Right forelimb (tissue), 1 donor: Measurements from ENCODE around the gene DCLK2.

Experiments used
- DNase-seq: peaks from one replicate; pipeline ENCODE4 v3.0.0-alpha.2; 2018

Gene DCLK2

DNA sequence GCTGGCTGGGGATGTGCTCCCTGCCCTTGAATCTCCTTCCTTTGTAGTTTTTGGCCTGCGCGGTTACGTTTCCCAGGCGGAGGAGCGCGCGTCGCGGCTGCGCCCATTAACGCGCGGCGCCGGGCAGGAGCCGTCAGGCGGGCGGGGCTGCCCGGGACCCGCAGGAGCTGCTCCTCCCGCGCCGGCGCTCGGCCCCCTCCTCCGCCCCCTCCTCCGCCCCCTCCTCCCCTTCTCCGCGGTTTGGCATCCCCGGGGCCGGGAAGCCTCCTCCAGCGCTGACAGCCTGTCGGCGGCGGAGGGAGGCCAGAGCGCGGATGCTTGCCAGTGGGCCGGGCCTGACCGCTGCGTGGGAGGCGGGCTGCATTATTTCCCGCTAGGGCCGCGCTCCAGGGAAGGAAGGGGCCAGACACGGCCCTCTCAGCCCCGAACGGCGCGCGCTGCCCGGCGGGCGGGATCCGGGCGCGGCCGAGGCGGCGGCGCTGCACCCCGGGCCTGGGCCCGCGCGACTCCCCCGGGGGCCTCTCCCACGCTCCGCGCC, at the start of gene DCLK2:
Gene DCLK2, plus strand, starts transcription at position 405 of the 538 bp plus-strand sequence. CDS start 583 bp downstream, outside the sequence.
- DNase-seq: peak; percentile 92

DNA sequence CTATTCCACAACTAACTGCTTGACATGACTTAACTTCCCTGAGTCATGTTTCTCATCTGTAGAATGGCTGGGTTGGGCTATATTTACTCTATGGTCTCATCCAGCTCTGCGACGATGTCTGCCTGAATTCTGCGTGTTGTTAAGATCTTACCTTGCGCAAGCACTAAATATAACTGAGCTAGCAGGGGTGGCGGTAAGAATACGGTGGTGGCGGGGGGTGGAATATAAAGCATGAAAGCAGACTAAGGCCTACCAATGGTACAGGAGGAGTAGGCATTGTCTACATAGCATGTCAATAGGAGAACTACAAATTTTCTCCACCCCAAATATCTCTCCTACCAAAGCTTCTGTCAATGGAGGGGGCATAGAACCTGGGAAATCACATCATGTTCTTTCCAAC, 45.7 kb upstream of the DCLK2 start:
- no peak for DNase-seq

DNA sequence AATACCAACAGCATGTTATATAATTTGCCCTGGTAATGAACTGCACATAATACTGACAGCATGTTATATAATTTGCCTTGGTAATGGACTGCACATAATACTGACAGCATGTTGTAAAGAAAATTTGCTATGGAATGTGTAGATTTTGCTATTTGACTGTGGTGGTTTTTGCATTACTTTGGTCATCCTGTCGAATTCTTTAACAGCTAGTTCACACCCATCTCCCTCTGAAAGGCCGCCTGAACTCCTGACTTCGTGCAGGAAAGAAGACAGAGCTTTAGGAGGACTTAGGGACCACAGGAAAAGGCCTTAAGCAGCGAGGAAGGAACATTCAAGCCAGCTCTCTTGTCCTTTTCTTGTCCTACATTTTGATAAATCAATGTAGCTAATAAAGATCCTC, 45.2 kb upstream of the DCLK2 start:
- DNase-seq: no peak

DNA sequence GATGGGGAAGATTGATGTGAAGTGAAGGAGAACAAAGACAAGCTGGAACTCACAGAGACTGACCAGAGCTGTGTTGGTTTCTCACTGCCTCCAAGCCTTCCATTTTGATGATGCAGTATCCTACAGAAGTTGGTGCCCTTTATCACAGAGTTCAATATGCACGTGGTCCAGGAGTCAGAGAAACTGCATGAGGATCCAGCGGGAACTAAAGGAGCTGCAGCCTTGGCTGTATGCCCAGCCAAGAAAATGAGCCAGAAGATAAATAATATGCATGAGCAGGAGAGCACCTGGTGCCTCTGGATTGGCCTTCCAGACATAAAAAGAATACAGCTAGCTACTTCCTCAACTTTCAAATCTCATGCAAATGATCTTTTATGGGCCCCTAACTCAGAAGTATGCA, 44.3 kb upstream of the DCLK2 start:
- DNase-seq: no peak

DNA sequence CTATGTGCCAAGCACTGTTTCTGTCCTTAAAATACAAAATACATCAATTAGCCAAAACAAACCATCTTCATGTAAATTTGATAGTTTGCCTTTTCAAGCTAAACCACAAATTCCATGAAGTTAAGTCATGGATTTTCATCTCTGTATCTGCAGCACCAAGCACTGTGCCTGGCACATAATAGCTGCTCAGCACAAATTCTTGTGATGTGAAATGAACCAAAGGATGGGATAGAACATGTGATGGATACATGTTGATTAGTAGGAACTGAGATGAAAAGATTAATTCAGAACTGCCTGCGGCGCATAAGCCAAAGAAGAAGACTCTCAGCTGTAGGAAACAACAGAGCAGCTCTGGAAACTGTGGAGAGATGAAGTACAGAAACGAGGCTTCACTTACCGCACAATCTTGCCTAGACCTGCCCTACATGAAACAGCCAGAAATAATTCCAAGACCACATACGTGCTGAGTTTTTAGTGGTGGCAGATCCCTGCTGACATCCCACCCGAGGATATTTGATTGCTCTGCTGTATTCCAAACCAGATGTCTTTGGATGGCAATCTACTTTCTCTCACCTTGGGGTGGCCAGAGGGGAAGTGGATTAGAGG, 40.9 kb upstream of the DCLK2 start:
- no peak for DNase-seq

DNA sequence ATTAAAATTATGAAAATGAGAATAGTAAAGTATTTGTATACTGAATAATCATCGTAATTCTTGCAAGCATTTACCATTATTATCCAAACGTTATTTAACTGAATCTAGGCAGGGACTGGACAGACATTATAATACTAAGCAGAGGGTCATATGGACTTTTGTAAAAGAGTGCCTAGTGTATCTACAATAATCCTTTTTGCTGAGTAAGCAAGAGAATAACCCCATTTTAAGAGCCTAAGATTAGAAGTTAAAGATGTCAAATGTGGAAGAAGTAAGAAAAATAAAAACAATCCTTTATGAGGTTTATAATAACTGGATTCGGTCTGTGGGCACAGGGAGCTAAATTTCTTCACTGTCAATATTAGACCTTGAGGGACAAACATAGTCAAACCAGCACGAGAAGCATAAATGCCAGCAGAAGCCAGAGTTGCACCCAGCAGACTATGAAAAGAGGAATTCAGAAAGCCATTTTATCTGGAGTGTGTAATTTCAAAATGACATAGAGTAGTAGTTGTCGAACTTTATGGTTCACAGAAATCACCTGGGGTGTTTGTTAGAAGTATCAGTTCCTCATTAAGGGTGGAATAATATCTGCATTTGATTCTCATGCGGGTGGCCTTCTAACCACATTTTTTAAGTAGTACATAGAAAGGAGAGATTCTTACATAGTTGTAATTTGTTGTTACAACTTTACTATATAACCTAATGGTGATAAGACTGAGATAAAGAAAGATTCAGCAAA, 39.7 kb upstream of the DCLK2 start:
- DNase-seq: no peak

DNA sequence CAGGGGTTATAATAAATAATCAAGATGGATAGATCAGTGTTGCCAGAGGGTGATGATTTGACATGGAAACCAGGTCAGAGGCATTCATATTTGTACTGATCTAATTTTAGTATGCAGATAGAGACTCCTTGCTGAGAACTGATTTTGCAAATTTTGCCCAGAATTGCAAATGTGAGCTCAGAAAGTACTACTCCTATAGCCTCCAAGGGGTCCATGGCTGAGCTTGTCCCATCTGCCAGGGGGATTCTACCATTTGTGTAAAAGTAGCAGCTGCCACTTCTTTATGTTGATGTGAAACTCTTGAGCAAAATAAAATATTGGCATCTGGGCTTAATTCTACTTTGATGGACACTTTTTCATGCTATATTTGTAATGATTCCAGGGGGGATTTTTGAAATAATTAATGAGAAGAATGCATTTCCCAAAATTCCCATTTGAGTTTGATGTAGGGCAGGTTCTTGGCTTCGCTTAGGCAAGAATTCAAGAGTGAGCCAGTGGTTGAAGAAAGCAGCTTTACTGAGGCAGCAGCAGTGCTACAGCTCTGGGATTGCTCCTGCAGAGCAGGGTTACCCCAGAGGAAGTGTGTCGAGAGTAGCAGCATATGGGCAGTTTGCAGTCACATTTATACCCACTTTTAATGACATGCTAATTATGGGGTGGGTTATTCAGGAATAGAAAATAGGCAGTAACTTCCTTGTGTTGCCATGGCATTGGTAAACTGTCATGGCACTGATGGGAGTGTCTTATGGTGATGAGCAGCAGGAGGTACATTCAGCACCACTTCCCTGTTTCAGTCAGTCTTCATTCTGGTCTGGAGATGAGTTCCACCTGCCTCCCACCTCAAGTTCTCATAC, 38.7 kb upstream of the DCLK2 start:
- DNase-seq: no peak

DNA sequence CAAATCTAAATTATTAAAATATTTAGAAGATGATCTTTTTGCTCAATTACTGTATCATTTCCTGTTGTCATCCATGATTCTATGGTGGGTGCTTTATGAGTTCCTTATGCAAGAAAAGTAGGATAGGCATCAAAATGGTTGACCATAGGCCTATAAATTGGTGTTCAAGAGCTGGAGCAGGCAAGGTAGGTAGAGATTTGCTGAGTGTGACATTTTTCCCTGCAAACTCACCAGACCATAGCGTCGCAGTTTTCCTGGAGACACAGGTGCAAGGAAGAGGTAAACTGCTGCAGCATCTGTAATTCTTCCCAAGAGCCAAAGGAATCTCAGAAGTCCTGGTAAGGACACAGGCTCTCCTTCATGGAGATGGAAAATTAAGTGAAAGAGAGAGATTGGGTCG, 33.7 kb upstream of the DCLK2 start:
- DNase-seq: no peak

DNA sequence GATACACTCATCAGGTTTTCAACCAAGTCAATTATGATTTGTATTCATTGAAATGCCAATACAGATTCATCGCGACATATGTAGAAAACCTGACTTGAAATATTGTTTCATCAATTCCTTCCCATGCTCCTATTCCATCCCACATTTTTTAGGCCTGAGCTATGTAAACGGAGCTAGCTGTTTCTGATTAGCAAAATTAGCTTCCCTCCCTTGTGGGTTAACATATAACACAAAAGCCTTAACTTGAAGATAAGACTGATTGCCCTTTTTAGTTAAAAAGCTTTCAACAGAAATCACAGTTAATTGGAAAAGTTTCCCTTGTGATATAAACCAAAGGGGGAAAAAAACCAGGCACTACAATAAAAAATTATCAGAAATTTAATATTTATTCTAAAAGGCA, 32.8 kb upstream of the DCLK2 start:
- DNase-seq: no peak

DNA sequence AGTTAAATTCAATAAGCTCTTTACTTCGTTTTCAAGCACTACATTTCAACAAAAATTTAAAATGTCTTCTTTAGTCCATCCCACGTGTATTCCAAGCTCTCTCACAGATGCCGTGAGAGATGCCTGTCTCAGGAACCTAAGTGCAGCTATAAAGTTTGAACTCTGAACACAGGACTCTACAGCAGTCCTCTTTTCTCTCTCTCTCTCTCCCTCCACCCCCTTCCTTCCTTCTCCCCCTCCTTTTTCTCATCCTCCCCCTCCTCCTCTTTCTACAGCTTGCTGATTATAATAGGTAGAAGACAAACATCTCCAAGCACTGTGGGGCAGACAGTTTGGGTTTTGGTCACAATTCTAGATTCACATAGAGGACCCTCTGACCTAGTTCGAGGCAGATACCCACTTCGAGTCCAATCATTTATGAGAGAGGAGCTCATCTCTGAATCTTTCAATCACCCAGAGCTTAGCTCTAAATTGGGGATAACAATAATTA, 31.5 kb upstream of the DCLK2 start:
- DNase-seq: no peak

DNA sequence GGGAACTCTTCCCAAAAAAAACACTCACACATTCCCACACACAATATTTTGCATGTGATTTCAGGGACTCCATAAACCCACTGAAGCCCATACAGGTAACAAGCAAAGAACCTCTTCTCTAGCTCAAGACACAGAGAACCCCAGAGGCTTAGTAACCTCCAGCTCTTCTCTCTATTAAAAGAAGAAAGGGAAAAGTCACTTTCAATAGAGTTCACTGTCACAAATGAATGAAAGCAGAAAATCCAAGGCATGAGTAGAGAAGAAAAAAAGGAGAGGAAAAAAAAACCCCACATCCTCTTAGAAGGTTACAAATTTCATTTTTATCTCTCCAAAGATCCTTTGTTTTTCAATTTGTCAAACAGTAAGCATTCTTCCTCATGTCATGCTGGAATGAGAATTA, 30.7 kb upstream of the DCLK2 start:
- DNase-seq: no peak

DNA sequence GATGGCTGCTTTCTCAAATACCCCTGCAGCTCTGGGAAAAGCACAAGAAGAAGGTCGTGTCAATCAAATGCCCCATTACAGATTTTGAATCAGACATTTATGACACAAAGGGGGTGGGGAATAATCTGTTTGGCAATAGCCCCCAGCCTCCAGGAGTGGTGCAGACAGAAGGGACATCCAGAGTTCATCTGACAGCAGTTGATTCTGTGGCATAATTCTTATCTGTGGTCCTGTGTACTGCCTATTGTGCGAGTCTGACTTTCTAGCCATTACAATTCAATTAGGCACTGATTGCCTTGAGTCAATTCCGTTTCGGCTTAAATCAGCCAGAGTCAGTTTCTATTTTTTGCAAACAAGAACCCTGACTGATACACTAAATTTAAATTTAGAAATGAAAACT, 28.6 kb upstream of the DCLK2 start:
- no peak for DNase-seq

DNA sequence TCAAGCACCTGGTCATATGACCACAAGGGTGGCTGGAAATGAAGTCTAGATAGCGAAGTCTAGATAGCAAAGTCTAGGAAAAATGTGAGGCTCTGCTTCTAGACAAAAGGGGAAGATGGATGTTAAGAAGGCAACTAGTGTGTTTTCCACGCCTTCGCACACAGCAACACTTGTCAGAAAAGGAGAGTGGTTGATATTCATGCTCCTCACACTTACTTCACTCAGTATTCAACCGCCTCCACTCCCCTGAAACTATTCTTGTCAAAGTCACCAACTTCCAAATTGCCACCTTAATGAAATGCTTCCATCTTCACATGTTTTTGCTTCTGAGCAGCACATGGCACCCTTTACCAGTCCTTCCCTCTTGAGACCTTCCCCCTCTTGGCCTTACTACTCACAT, 27.7 kb upstream of the DCLK2 start:
- DNase-seq: no peak

DNA sequence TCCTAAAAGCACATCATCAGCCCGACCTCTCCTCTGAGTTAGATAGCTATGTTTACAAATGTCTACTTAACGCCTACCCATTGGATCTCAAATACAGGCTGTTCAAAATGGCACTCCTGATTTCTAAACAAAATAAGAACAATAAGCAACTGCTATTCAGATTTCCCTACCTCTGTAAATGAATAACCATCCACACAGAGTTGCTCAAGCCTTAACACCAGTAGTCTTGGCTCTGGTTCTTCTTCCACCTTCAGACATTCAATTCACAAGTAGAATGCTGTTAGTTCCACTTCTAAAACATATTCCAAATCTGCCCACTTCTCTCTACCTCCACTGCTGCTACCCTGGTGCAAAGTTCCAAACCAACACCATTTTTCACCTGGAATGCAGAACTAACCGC, 27.1 kb upstream of the DCLK2 start:
- no peak for DNase-seq

DNA sequence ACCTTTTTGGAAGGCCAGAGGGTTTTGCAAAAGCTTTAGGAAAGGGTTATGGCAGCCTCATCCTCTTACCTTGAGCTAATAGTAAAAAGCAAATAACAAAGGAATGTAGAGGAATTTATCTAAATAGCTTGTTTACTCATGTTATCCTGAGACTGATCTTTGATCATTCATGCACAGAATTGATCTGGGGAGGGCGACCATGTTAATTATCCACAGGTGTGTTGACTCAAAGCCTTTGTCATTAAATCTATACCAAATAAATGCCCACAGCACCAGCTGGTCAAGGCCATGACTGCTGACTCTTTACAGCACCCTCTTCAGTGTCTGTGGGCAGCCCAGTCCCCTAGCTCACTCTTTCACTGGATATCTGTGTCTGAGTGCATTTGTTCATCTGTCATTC, 22.8 kb upstream of the DCLK2 start:
- no peak for DNase-seq

DNA sequence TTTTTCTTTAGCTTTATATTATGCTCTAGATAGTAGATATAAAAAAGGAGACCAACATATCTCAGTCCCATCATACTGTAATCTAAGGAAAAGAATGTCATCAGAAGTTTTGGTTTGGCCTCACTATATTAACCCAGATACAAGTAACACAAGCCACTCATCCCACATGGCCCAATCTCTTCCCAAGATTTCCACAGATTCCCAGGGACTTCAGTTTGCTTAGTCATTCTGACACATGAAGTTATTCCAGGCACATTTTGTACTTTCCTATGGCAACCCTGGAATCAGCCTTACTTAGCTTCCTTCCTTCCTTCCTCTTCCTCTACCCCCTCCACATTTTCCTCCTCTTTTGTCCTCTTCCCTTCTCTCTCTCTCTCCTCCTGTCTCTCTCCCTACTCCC, 21.7 kb upstream of the DCLK2 start:
- DNase-seq: no peak

DNA sequence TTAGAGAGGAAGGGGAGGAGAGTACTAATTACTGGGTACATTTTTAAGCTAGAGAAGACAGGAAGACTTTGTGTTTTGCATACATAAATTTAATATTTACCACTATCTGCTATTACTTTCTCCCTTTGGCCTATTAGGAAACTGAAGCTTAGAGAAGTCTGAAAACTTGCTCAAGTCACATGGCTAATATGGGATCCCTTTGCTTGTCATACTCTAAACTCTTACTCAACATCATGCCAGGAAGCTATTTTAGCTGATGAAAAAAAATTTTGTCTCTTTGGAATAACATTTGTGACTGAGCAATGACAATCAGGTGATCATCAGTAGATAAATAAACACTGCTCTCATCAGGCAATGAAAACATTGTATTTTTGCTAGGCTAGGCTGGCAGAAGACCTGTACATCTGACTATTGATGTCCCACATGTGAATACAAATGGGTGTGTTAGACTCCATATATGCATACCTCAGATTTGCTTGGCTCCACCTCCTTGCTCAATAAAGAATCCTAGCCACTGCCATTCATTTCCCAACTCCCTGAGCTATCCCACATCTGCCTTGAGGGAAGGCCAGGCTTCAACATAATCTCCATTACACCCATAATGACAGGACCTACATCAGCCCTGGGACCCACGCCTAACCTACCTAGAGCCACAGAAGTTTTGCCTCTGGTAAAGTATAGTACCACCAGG, 17.0 kb upstream of the DCLK2 start:
- no peak for DNase-seq

DNA sequence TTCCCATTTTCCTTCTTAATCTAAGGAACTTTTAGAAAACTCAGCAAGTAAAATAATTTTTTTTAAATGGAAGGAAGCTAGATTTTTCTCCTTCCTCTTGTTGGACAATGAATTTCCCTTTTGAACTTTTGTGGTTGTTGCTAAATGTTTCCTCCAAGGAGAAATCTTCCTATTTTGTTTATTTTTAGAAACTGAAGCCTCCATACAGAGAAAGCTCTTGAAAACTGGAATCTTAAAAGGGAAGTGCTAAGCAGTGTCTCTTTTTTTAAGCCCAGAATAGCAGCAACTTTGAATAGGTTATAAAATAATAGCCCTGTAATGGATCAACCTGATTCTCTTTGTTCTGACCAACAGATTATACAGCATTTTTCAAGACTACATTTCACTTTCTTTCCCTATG, 15.1 kb upstream of the DCLK2 start:
- DNase-seq: no peak

DNA sequence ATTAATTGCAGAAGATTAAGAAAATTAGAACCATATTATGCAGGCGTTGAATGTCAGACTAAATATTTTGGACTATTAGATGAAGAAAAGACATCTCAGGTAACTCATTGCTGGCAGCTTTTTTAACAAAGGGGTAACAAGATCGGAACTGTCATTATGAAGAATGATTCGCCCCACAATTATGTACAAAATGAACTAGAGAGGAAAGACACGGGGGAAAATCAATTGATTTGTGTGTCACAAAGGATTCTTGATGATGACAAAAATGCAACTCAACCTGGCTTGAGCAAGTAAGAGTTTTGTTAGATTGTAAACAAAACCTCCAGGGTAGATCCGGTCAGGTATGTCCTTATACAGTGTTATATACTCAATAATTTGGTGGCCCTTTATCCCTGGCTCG, 12.5 kb upstream of the DCLK2 start:
- DNase-seq: no peak

DNA sequence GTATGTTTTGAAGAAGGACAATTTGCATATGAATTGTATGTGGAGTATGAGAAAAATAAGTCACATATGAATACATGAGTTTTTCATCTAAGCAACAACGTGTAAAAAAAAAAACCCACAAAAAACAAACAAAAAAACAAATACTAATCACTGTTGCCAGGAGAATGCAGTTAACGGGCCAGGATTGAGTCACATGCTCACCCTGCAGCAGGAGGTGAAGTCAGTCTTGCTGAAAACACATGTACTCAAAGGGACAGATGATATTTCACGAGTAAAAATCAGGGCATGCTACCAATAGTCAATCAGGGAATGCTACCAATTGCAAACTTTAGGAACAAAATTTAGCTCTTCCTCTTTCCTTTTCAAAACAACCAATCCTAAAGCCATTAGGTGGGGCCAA, 10.4 kb upstream of the DCLK2 start:
- DNase-seq: no peak

DNA sequence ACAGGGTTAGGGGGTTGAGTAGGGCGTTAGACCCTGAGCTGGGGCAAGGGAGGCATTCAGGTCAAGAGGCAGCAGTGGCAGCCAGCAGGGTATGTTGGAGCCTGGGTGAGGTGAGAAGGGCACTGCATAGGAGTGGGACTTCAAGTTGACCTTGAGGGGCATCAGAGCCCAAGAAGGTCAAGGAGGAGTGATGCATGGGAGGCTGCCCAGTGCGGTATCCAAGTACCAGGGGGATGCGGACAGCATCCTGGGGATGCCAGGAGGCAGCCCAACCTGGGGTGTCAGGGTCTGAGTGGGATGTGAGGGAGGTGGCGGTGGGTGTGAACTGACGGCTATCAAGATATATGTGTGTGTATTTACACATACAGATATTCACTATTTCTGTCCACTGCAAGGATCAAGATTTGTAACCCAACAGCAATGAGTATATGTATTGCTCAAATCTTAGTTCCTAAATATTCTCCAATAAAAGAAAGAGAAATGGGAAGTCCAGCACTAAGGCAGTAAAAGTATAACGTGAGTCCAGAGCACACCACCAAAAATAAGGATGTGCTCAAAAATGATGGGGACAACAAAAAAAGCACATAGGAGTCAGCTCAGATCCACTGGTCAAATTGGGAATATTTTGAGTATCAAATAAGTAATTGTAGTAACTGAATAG, 9.8 kb upstream of the DCLK2 start:
- no peak for DNase-seq

DNA sequence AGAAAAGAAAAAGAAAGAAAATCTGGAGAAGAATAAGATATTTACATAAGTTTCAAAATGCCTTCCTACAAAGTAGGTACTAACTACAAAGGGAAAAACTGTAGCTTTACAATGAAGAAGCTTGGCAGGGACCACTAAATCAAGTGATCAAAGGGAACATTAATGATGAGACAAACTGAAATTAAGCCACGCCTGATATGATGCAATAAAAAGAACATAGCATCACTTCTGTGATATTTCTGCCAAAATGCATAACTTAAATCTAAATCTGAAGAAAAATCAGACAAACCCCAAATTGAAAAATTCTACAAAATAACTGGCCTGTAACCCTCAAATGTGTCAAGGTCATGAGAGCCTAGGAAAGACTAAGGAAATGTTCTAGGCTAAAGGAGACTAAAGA, 8.9 kb upstream of the DCLK2 start:
- DNase-seq: no peak
